ENCODE results near the gene TRIP12. TPM values are rescaled to one million over a fixed set of nuclear protein-coding genes. Genes with fewer than 3 reads are reported as not detected.

The TRIP12 gene
- total RNA-seq, 1 donor from 2014 or later: 240 TPM

DNA sequence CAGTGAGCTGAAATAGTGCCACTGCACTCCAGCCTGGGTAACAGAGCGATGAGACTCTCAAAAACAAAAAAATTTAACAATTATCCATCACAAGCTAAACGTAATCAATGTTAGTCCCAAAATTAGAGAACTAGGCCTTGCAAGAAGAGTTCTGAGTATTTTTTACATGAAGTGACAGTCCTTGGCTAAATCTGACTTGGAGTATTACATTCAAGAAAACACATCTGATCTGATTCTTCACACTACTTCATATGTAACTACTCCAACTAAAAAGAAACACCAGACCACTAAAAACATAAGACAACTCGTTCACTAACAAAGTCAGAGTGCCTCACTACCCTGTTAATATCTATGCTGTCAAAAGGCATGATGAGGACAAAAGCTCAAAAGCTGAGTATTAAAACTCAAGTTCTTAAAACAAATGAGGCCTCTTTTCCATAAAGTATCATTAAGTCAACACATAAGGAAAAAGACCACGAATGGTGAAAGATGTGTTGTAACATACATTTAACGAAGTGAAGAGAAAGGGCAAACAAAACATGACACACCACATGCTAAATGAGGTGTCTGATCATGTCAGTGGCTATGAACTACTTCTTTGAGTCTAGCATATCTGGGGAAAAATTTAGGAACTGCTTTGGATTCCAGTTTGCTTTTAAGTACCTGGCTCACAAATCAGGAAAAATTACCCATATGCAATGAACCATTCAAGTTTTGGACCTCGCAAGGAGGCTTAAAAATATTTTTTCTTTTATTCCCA lies 42.4 kb downstream of the TRIP12 start:
- Mint-ChIP-seq H3K9me3 (no peaks in the 10 kb centered on the region), H3K27me3 (no peaks in the 10 kb centered on the region), H3K4me1 (peaks cover 9% of the 10 kb centered on the region), H3K36me3 (ENCODE audit: low read depth) (peaks cover 42% of the 10 kb centered on the region), H3K4me3 (no peak overlapping the region), H3K27ac (no peak overlapping the region)
- intact Hi-C loops (cut with micrococcal nuclease): no loop called here
- no peak for DNase-seq

DNA sequence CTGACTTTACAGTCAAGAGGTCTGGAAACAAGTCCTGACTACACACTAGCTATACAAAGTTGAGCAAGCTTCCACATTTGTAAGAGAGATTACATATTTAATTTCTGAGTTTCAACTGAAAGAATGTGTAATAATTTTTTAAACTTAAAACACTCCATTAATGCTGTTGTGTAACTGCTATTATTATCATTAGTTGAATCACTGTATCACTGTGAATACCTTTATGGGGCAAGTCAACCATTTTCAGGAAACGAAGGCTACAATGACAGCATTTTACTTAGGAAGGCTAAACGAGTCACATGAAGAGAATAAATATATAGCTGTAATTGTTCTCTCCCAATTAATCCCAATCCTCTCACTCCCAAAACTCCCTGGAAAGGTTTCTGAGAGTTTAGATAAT lies 46.3 kb downstream of the TRIP12 start:
- Mint-ChIP-seq H3K4me1 (peaks cover 14% of the 10 kb centered on the region), H3K27ac (no peak overlapping the region), H3K4me3 (no peak overlapping the region), H3K36me3 (ENCODE audit: low read depth) (peaks cover 55% of the 10 kb centered on the region), H3K27me3 (no peaks in the 10 kb centered on the region), H3K9me3 (no peaks in the 10 kb centered on the region)
- intact Hi-C loops (cut with micrococcal nuclease): no loop called here
- DNase-seq: no peak

DNA sequence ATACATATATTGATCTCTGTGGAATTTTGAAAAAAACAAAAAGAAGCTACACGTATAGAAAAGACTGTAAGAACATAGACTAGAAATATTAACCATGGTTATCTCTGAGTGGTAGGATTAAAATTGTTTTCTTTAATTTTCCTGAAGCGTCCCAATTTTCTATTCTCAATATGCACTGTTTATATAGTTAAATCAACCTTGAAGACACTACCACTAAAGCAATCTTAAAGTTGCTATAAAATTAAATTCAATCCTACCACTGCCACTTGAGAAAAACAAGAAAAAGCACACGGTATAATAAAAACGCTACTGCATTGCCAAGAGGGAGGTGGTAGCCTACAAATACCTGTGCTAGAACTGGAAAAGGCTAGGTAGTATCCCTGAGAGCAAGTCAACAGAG lies 47.2 kb downstream of the TRIP12 start:
- H3K4me3 Mint-ChIP-seq: no peak overlapping the region
- no peak for DNase-seq
- H3K27ac Mint-ChIP-seq: no peak overlapping the region
- no peaks in the 10 kb centered on the region for H3K9me3 Mint-ChIP-seq
- H3K27me3 Mint-ChIP-seq: no peaks in the 10 kb centered on the region
- peaks cover 20% of the 10 kb centered on the region for H3K4me1 Mint-ChIP-seq
- intact Hi-C loops (cut with micrococcal nuclease): no loop called here
- peaks cover 56% of the 10 kb centered on the region for H3K36me3 Mint-ChIP-seq (ENCODE audit: low read depth)

DNA sequence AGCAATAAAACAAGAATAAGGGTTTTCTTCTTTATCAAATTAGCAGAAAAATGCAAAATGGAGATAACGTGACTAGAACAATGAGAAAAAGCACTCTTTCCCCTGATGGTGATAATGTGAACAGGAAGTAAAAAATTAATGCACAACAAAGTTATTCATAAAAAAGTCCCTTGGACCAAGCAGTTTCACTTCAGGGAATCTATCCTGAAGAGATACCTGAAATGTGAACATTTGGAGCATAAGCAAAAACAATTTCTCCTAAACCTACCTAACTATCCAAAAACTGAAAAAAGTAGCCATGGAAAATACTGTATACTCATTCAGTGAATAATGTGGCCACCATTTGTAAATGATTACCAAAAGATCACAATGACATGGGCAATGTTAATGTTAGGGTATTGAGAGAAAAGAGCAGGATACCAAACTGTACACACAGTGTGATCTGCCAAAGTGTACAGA lies 48.7 kb downstream of the TRIP12 start:
- Mint-ChIP-seq H3K4me1 (peaks cover 23% of the 10 kb centered on the region), H3K27me3 (no peaks in the 10 kb centered on the region), H3K36me3 (ENCODE audit: low read depth) (peaks cover 54% of the 10 kb centered on the region), H3K4me3 (peak overlapping the region; percentile 9), H3K9me3 (no peaks in the 10 kb centered on the region), H3K27ac (peak overlapping the region; percentile 21)
- intact Hi-C loops (cut with micrococcal nuclease): no loop called here
- DNase-seq: no peak

DNA sequence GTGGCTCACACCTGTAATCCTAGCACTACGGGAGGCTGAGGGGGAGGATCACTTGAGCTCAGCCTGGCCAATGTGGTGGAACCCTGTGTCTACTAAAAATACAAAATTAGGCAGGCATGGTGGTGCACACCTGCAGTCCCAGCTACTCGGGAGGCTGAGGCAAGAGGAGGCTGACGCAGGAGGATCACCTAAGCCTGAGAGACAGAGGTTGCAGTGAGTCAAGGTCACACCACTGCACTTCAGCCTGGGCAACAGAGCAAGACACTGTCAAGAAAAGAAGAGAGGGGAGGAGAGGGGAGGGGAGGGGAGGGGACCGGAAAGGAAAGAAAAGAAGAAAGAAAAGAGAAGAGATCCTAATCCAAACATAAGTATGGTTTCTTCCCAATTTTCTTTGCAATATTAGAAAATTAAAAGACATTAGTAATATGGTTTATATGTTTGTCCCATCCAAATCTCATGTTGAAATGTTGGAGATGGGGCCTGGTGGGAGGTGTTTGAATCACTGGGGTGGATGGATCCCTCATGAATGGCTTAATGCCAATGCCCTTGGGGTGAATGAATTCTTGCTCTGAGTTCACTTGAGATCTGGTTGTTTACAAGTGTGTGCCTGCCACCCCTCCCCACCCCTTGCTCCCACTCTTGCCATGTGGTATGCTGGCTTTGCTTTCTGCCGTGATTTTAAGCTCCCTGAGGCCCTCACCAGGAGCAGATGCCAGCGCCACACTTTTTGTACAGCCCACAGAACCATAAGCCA lies 50.7 kb downstream of the TRIP12 start:
- DNase-seq: no peak
- peaks cover 50% of the 10 kb centered on the region for H3K36me3 Mint-ChIP-seq (ENCODE audit: low read depth)
- H3K27ac Mint-ChIP-seq: no peak overlapping the region
- peaks cover 20% of the 10 kb centered on the region for H3K4me1 Mint-ChIP-seq
- no peak overlapping the region for H3K4me3 Mint-ChIP-seq
- intact Hi-C loops (cut with micrococcal nuclease): no loop called here
- H3K9me3 Mint-ChIP-seq: no peaks in the 10 kb centered on the region
- H3K27me3 Mint-ChIP-seq: no peaks in the 10 kb centered on the region

DNA sequence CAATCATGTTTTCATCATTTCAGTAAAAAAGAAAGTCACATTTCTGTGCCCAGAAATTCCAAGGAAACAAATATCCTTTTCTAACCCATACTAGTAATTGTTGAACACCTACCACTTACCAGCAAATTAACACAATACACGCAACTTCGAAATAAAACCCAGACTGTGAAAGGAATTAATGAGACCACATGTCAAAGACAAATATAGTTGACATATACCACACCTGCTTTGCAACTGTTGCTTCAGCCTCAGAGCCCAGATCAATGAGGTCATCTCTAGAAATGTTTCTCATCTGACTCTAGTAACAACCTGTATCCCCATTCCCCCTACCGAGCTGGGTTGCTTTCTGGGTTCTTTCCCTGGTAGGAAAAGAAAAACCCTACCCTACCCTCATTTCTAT lies 52.6 kb downstream of the TRIP12 start:
- no peak overlapping the region for H3K4me3 Mint-ChIP-seq
- intact Hi-C loops (cut with micrococcal nuclease): no loop called here
- no peak for DNase-seq
- H3K9me3 Mint-ChIP-seq: no peaks in the 10 kb centered on the region
- no peak overlapping the region for H3K27ac Mint-ChIP-seq
- peaks cover 42% of the 10 kb centered on the region for H3K36me3 Mint-ChIP-seq (ENCODE audit: low read depth)
- H3K27me3 Mint-ChIP-seq: no peaks in the 10 kb centered on the region
- peaks cover 22% of the 10 kb centered on the region for H3K4me1 Mint-ChIP-seq

DNA sequence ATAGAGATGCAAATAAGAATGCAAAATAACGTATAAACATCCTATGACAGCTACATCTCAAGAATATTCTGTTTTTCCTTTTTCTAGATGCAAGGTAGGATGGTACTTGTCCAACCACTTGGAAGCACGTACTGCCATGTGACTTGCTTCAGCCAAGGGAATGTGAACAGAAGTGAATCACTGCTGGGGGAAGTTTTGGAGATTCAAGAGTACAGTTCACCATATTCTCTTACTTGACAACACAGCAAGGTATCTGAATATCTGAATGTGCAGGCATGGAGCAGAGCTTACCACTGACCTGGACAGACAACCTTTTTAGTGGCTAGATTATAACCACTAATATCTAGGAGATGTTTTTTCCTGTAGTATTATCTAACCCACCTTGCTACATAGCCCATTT lies 53.0 kb downstream of the TRIP12 start:
- intact Hi-C loops (cut with micrococcal nuclease): no loop called here
- Mint-ChIP-seq H3K4me1 (peaks cover 22% of the 10 kb centered on the region), H3K27me3 (no peaks in the 10 kb centered on the region)

DNA sequence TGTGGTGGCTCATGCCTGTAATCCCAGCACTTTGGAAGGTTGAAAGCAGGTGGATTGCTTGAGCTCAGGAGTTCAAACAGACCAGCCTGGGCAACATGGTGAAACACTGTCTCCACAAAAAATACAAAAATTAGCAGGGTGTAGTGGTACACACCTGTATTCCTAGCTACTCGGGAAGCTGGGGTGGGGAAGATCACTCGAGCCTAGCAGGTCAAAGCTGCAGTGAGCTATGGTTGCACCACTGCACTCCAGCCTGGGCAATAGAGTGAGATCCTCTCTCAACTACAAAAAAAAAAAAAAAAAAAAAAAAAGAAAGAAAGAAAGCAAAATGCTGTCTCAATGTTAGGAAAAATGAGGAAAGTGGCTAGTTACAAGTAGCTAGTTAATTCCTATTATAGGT lies 56.8 kb downstream of the TRIP12 start:
- intact Hi-C loops (cut with micrococcal nuclease): no loop called here
- peaks cover 10% of the 10 kb centered on the region for H3K4me1 Mint-ChIP-seq
- H3K27ac Mint-ChIP-seq: no peak overlapping the region
- H3K9me3 Mint-ChIP-seq: no peaks in the 10 kb centered on the region
- no peaks in the 10 kb centered on the region for H3K27me3 Mint-ChIP-seq
- H3K36me3 Mint-ChIP-seq (ENCODE audit: low read depth): peaks cover 26% of the 10 kb centered on the region
- no peak overlapping the region for H3K4me3 Mint-ChIP-seq
- DNase-seq: no peak

More for the DNA sequence above, 53.0 kb downstream of the TRIP12 start:
- no peak overlapping the region for H3K27ac Mint-ChIP-seq
- DNase-seq: no peak
- H3K36me3 Mint-ChIP-seq (ENCODE audit: low read depth): peaks cover 44% of the 10 kb centered on the region
- H3K9me3 Mint-ChIP-seq: no peaks in the 10 kb centered on the region
- H3K4me3 Mint-ChIP-seq: no peak overlapping the region

DNA sequence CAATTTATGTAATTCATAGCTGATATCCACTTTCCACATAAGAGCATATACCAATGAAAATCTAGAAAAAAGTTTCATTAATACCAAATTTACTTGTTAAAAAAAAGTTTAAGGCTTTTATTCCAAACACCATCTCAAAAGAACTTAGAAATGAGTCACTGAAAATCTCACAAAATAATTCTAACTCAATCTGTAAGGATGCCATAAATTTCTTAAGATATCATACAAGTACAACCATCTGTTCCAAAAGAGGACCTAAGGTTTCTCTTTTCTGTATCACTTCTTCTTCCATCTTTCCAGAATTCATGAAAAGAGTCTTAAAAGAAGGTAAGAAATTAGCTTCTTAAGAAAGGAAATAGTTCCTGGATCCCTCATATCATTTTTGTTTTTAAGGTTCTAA lies 60.4 kb downstream of the TRIP12 start:
- no peak overlapping the region for H3K27ac Mint-ChIP-seq
- H3K9me3 Mint-ChIP-seq: no peaks in the 10 kb centered on the region
- H3K27me3 Mint-ChIP-seq: no peaks in the 10 kb centered on the region
- H3K4me3 Mint-ChIP-seq: no peak overlapping the region
- H3K4me1 Mint-ChIP-seq: peaks cover 13% of the 10 kb centered on the region
- no peak for DNase-seq
- H3K36me3 Mint-ChIP-seq (ENCODE audit: low read depth): peaks cover 30% of the 10 kb centered on the region
- intact Hi-C loops (cut with micrococcal nuclease): no loop called here

DNA sequence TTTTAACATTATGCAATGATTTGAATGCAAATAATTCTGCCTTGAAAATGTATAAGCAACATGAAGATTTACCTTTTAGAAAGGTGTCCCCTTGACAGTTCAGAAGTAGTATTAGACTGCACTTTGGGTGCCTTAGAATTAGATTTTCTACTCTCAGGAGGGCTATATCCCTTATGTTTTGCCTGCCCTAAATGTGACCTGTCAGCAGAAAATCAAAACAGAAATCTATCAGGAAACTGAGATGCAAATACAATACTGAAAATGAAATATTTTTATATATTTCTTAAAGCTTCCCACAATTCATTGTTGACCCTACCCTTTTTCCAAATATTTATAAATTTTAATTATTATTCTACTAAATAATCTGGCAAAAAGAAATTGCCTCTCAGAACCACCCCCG lies 61.5 kb downstream of the TRIP12 start:
- H3K4me3 Mint-ChIP-seq: no peak overlapping the region
- no peaks in the 10 kb centered on the region for H3K27me3 Mint-ChIP-seq
- DNase-seq: no peak
- no peak overlapping the region for H3K27ac Mint-ChIP-seq
- H3K36me3 Mint-ChIP-seq (ENCODE audit: low read depth): peaks cover 38% of the 10 kb centered on the region
- no peaks in the 10 kb centered on the region for H3K9me3 Mint-ChIP-seq
- H3K4me1 Mint-ChIP-seq: peaks cover 13% of the 10 kb centered on the region
- intact Hi-C loops (cut with micrococcal nuclease): loop anchor here (1.0 kb wide), 1 partner anchor 25 kb away; no protein-coding TSS in a partner anchor

DNA sequence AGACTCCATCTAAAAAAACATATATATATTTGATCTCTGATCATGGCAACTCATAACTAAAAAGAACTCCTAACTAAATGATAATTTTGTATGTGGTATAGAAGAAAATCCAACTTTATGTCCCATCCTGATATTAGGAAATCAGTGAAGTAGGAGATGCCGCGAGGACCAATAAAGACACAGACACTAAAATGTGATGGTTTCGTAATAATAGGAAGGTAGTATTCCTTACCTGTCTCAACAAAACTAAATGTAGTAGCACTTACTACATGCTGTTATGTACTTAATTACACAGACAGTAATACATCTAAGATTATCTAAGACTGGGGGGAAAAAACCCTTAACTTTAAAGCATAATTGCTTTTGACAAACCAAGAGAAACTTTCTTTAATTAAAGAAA lies 63.5 kb downstream of the TRIP12 start:
- no peaks in the 10 kb centered on the region for H3K27me3 Mint-ChIP-seq
- H3K4me3 Mint-ChIP-seq: no peak overlapping the region
- H3K36me3 Mint-ChIP-seq (ENCODE audit: low read depth): peaks cover 40% of the 10 kb centered on the region
- no peaks in the 10 kb centered on the region for H3K9me3 Mint-ChIP-seq
- H3K4me1 Mint-ChIP-seq: peaks cover 14% of the 10 kb centered on the region
- H3K27ac Mint-ChIP-seq: no peak overlapping the region
- intact Hi-C loops (cut with micrococcal nuclease): loop anchor here (10.0 kb wide), 1 partner anchor 54 kb away; no protein-coding TSS in a partner anchor
- no peak for DNase-seq

DNA sequence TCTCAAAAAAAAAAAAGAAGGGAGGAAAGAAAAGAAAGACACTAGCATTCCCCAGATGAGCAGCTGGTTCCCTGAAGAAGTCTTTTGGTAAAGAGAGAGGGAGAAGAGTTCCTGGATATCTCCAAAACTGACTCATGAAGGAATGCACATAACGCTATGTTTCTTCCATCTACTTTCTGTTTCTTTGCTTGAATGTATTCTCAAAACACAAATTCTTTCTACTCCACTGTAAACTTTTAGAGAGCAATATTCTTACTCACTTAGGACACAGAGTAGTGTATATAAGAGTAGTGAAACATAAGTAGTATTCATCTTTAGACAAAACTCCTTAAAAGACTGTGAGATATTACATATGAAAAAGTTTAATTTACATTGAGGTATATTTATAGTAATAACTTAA lies 64.2 kb downstream of the TRIP12 start:
- Mint-ChIP-seq H3K9me3 (no peaks in the 10 kb centered on the region), H3K4me3 (no peak overlapping the region), H3K4me1 (peaks cover 19% of the 10 kb centered on the region), H3K27ac (peak overlapping the region; percentile 34), H3K36me3 (ENCODE audit: low read depth) (peaks cover 38% of the 10 kb centered on the region), H3K27me3 (no peaks in the 10 kb centered on the region)
- DNase-seq: no peak
- intact Hi-C loops (cut with micrococcal nuclease): loop anchor here (10.0 kb wide), 1 partner anchor 53 kb away; no protein-coding TSS in a partner anchor

DNA sequence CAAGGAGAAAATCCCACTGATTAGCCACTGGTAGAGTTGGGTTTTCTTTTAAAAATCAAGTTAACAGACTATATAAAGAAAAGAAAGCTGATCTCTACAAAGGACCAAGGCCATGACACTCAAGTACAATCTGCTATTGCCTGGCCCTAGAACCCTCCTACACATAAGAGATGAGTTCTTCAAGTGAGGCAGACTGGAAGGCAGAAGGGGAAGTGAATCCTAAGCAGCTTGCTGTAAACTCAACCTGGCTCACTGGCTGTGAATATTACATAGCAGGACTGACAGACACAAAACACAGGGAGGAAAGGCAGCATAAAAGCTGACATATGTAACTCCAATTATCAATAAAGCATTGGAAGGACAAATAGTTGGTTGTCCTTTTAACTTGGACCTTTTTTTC lies 65.4 kb downstream of the TRIP12 start:
- H3K4me3 Mint-ChIP-seq: no peak overlapping the region
- H3K4me1 Mint-ChIP-seq: peaks cover 29% of the 10 kb centered on the region
- no peaks in the 10 kb centered on the region for H3K27me3 Mint-ChIP-seq
- no peak for DNase-seq
- H3K36me3 Mint-ChIP-seq (ENCODE audit: low read depth): peaks cover 44% of the 10 kb centered on the region
- no peak overlapping the region for H3K27ac Mint-ChIP-seq
- no peaks in the 10 kb centered on the region for H3K9me3 Mint-ChIP-seq
- intact Hi-C loops (cut with micrococcal nuclease): loop anchor here (10.0 kb wide), 1 partner anchor 52 kb away; no protein-coding TSS in a partner anchor

DNA sequence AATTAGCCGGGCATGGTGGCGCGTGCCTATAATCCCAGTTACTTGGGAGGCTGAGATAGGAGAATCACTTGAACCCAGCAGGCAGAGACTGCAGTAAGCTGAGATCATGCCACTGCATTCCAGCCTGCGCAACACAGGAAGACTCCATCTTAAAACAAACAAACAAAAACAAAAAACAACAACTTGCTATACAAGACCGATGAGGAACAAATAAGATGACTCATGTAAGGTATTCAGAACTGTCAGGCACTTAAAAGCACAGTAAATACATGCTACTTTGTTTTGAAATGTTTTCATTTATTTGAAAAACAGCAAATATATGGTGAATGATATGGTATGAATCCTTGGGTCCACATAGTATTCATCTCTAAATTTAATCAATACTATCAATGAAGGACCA lies 66.7 kb downstream of the TRIP12 start:
- H3K4me3 Mint-ChIP-seq: no peak overlapping the region
- DNase-seq: no peak
- no peaks in the 10 kb centered on the region for H3K27me3 Mint-ChIP-seq
- H3K4me1 Mint-ChIP-seq: peaks cover 33% of the 10 kb centered on the region
- H3K9me3 Mint-ChIP-seq: no peaks in the 10 kb centered on the region
- H3K27ac Mint-ChIP-seq: no peak overlapping the region
- peaks cover 47% of the 10 kb centered on the region for H3K36me3 Mint-ChIP-seq (ENCODE audit: low read depth)
- intact Hi-C loops (cut with micrococcal nuclease): loop anchor here (10.0 kb wide), 1 partner anchor 50 kb away; no protein-coding TSS in a partner anchor
